GM21576 (cell line): Measurements from ENCODE around the gene SEH1L.
"Not testable (repeated sequence)": the region's sequence is repeated elsewhere in the genome, so short reads cannot be mapped to it uniquely, and the experiment has no call there.

Source experiments
- ATAC-seq: cut with Tn5 transposase; IDR thresholded peaks from one replicate; pipeline ENCODE4 v1.9.1; 2021; ENCODE audit warnings: mild to moderate bottlenecking, moderate library complexity; ENCODE audit not compliant: unreplicated experiment

Gene SEH1L

GRCh38 chr18:12995424-12995823 lies 47.6 kb downstream of the SEH1L start:
- ATAC-seq, result no peak

DNA sequence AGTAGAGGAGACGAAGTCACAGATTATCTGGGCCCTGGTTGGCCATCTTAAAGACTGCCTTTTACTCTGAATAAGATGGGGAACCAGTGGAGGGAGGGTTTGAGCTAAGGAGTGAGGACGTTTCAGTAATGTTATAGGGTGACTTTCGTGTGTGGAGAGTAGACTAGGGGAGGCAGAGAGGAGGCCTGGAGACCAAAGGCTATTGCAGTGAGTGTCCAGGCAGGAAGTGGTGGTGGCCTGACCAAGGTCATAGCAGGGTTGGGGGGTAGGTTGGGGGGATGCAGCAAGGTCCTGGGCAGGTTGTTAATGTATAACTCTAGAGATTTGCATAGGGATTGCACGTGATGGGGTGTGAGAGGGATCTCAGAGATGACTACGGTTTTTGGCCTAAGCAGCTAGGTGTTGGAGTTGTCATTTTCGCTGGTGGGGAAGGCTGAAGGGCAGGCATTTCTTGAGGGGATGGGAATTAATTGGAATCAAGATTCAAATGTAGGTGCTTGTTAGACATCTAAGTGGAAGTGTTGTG lies 48.2 kb downstream of the SEH1L start:
- no peak for ATAC-seq

- ATAC-seq, result no peak
Measured at GRCh38 chr18:12996661-12997292, 49.0 kb downstream of the SEH1L start.

DNA sequence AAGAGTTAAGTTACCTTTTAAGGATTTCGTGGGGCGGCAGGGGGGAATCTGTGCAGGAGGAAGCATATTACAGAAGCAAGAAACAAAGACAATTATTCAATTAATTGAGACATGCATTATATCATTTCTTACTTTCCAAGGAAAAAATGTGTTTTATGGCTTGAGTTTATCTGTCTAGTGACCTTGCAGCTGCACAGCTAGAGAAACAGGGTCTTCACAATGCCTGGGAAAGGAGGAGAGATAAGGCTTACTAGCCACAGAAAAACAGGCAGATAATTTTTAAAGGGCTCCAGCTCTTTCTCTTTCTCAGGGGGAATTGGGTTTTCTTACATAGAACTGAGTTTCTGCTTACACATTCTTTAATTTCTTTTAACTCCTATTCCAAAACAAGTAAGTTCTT lies 49.5 kb downstream of the SEH1L start:
- ATAC-seq, result not testable (repeated sequence)

DNA sequence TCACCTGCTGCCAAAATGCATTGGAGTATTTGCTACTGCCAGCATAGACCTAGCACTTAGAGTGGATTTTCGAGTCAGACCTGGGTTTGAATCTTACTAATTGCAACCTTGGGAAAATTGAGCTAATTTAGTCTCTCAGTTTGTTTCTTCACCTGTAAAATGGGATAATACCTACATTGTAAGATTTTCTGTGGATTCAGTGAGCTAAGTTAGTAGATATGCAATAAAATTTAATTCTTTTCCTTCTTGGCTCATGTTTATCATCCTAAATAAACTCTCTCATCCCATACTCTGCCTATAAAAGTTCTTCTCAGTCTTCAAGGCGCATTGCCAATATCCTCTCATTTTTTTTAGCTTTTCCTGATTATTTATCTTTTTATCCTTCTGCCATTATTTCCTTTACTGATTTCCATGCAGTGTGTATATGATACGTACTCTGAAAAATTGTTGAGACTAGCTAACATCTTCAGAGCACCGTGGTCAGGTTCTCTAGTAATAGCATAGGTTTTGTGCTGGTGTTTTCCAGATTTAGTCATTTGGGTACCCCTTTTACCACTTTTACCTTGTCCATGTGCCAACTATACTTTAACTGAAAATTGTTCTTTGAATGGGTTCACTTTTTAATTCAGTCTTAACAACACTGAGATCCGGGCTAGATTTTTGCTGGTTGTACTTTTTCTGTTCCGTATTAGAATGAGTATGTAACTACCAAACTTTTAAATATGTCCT lies 50.7 kb downstream of the SEH1L start:
- no peak for ATAC-seq

DNA sequence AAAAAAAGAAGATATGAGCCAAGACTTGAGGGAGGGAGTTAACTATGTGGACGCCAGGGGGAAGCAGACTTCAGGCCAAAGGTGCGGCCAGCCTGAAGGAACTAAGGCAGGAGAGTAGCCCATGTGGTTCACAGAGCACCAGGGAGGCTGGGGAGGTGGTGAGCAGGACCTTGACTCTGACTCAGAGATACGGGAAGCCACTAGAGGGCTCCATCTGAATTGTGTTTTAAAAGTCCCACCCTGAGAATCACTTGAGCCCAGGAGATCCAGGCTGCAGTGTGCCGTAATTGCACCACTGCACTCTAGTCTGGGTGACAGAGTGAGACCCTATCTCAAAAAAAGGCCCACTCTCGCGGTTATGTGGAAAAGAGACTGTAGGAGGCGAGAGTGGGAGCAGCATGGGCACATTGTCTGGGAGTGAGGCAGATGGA lies 55.7 kb downstream of the SEH1L start:
- no peak for ATAC-seq

DNA sequence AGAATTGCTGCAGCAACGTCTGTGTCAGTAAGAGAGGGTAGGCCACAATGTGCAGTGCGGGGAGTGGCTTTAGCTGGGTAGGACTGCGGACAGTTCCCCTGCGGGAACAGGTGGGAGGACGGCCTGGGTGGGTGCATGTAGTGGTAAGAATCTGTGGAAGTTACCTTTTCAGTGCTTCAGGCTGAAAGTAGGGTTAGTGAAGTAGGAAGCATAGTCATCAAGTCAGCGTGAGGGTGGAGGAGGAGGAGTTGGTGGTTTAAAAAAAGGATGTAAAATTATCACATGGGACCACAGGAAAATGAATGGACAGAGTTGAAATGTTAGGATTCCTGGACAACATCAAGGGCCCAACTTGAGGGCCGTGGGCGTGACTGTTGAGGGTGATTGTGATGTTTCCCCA lies 56.6 kb downstream of the SEH1L start:
- no peak for ATAC-seq

- no peak for ATAC-seq
Measured at GRCh38 chr18:13005289-13005688, 57.5 kb downstream of the SEH1L start.

DNA sequence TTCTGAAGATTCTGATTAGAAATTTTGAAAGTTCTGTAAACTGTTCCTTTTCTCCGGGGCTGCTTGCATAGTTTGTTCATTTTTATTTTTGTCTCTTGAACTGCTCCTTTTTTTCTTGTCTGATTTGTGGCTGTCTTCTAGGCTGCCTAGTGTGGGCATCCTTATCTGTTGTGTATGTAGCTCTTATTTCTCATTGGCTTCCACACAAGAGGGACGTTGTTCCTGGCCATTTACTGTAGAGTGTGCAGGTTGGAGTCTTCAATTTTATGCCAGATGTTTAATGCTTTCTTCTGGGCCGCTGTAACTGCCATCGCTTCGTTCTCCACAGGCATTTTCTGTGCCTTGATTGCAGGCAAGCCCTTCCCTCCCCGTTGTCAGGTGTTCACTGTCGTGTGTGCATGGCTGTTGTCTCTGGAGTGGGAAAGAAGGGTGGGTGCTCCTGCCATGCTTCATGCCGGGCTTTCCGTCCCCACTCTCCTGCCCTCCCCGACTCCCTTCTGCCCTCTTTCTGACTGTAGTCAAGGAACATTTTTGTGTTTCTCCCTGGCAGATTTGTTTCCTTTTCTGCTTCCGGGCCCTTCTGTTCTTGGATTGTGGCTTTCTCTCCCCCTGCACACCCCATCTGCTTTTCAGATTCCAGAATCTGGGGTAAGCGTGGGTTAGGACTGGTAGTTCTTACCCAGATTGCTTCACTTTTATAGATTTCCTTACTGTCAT lies 58.9 kb downstream of the SEH1L start:
- no peak for ATAC-seq

GRCh38 chr18:13007248-13007560 lies 59.4 kb downstream of the SEH1L start:
- ATAC-seq, result no peak

GRCh38 chr18:13011719-13012118 lies 63.9 kb downstream of the SEH1L start:
- ATAC-seq, result no peak

DNA sequence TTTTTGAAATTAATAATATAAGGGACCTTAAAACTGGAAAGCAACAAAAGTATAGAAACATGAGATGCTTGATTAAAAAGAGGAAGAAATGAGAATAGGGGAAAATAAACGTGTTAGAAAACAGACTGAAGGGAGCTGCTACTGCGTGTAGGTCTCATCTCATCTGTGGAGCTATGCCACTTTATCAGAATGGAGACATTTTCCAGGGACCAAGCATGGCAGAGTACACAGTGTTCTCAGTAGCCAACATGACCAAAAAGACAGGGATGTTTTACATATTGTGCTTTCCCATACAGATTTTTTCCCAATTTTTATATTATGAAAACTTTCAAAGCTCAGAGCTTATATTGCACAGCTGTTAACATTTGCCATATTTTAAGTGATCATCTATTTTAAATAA lies 66.4 kb downstream of the SEH1L start:
- no peak for ATAC-seq

GRCh38 chr18:13014818-13015217 lies 67.0 kb downstream of the SEH1L start:
- ATAC-seq, result no peak

GRCh38 chr18:13017247-13017875 lies 69.5 kb downstream of the SEH1L start:
- ATAC-seq, result no peak

DNA sequence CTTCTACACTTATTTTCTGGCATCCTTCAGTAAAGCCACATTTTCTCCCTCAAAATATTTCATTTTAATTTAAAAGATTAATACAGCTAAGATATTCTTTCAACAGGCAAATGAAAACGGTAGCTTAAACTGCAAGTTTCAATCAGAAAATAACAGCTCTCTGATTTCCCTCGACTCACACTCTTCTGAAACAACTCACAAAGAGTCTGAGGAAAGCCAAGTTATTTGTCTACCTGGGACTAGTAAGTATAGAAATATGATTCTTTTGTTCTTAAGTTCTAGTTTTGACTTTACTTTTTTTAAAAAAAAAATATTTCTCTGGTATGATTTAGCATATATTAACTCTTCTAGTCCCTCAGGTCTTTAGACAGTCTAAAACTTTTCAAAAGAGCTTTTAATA lies 70.6 kb downstream of the SEH1L start:
- ATAC-seq, result no peak

- no peak for ATAC-seq
Measured at GRCh38 chr18:13019301-13019700, 71.5 kb downstream of the SEH1L start.

GRCh38 chr18:13022644-13023043 lies 74.8 kb downstream of the SEH1L start:
- no peak for ATAC-seq

DNA sequence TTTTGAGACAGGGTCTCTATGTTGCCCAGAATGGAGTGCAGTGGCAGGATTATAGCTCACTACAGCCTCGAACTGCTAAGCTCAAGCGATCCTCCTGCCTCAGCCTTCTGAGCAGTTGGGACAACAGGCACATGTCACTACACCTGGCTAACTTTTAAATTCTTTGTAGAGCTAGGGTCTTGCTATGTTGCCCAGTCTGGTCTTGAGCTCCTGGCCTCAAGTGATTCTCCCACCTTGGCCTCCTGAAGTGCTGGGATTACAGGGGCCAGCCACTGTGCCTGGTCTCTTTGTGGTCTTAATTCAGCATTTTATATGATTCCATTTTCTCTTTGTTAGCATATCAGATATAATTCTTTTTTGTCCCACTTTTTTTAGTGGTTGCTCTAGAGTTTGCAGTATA lies 77.4 kb downstream of the SEH1L start:
- no peak for ATAC-seq

DNA sequence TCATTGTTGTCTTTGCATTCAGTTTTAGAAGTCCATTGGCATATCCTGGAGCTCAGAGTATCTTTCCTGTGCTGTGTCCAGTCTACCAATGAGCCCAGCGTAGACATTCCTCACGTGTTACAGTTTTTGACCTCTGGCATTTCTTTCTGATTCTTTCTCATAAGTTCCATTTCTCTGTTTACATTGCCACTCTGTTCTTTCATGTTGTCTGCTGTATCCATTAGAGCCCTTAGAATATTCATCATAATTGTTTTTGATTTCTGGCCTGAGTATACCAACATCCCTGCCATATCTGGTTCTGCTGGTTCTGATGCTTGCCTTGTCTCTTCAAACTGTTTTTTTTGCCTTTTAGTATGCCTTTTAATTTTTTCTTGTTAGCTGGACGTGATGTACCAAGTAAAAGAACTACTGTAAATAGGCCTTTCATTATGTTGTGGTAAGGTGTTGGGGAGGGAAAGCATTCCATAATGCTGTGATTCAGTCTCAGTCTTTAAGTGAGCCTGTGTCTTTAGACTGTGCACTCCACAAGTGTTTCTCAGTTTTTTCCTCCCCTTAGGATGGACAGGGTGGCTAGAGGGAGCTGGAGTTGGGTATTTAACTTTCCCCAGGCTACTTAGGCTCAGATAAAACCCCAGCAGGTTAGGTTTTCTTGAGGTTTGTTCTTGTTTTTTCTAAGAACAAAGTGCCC lies 78.9 kb downstream of the SEH1L start:
- ATAC-seq, result no peak

- ATAC-seq, result no peak
Measured at GRCh38 chr18:13028869-13029268, 81.1 kb downstream of the SEH1L start.

DNA sequence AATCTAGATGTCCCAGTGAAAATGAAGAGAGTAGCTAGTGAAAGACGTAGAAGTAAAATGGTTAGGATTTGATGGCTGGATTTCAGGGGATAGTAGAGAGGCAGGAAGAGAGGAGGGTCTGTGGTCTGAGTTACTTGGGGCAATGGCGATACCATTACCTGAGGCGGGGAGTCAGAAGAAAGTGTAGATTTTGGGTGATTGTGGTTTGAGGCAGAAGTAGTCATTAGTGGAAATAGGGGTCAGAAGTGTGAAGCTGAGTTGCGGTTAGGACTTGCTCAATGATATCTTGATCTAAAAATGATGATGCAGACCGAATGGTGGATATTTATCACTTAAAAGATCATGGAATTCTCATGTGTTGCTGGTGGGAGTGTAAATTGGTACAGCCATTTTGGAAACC lies 84.4 kb downstream of the SEH1L start:
- no peak for ATAC-seq
